Activated naive CD8-positive, alpha-beta T cell treated with anti-CD3 and anti-CD28 coated beads, Interleukin-2, amount 50 U/mL, for 16 hours (primary cell): Measurements from ENCODE around the gene CAPS2.

Source experiments
- DNase-seq: peaks from one replicate; pipeline ENCODE4 v3.0.0-alpha.2; 2020; ENCODE audit warnings: low read depth, low spot score

Gene CAPS2

DNA sequence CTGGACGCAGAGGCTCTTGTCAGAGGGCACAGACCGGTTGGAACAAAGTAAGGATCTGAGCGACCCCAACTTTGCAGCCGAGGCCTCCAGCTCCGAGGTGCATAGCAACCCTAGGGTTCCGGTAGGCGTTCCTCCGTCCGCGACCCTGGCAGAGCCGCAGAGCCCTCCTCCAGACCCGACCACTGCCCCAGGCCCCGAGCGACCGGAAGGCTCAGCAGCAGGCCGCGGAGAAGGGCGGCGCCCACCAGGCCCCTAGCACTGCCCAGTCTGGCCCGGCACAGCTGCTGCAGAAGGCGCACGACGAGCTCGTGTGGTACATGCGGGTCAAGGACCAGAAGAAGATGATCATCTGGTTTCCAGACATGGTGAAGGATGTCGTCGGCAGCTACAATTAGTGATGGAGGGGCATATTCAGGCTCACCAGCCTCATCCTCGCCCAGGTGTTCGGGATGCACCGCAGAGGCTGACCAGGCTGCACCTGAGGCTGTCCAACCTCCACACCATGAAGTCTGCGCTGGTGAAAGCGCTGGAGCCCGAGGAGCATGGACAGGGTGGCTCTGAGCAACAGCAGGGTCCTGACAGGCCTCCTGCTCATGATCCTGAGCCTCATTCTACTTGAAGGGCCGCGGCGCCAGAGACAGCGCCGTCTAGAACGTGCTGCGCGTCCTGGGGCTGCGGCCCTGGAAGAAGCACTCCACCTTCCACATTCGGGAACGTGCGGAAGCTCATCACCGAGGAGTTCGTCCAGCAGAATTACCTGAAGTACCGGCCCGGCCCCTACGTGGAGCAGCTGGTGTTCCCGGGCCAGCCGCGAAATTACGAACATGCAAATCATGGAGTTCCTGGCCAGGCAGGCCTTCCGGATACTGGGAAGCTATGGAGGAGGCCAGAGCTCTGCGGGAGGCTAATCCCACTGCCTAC lies 24.5 kb downstream of the CAPS2 start:
- no peak for DNase-seq

DNA sequence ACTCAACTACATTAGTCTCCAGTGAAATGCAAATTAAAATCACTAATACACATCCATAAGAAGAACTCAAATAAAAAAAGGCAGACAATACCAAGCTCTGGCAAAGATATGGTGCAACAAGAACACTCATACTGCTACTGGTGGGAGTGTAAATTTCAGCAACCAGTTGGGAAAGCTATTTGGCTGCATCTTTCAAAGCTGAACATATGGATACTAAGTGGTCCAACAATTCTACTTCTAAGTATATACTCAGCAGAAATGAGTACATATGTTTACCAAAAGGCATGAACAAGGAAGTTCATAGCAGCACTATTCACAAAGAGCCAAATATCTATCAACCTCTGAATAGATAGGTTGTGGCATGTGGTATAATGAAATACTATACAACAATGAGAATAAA lies 27.3 kb downstream of the CAPS2 start:
- DNase-seq = no peak

DNA sequence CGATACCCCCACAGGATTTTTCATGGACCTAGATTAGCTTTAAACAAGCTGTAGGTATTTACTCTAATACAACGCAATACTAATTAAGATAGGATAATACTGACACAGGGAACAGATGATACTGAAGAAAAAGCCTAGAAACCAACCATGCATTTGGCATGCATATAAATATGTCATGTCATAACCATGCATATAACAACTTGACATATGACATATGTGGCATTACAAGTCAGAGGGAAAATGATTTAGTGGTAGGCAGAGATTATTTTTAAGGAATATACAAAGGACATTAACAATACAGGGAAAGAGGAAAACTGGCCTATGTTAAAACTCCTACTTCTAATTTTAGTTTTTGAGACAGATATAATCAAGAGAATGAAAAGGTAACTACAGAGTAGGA lies 27.9 kb downstream of the CAPS2 start:
- no peak for DNase-seq

DNA sequence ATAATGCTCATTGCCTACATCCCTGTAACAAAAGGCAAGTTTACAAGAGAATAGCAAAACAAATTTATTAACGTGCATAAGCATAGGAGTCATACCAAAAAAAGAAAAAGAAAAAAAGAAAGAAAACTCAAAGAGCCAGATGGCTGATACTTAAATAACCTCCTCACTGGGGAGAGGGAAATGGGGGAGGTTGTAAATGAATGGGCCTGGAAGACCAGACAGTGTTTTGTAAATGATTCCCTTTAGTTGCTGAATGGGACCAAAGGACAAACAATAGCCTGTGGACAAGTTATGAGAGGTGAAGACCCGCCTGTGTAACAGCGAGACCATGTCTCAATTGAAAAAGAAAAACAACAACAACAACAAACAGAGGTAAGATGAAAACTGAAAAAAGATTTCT lies 35.3 kb downstream of the CAPS2 start:
- no peak for DNase-seq

DNA sequence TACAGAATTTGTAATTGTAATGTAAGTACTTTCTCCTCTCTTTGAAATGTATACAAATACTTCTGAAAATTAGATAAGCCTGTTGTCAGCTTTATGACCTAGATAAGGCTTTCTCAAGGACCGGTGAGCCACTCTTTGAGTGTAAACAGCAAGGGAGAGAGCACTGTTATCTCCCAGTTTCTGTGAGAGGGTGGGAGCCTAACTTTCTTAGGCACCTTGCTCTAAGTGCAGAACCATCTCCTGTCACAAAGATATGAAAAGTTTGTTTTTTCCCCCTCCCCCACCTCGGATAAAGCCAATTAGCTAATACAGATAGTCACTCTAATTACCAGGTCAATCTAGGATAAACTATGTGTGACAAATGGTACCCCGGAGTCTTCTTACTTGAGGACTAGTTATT lies 35.8 kb downstream of the CAPS2 start:
- no peak for DNase-seq

DNA sequence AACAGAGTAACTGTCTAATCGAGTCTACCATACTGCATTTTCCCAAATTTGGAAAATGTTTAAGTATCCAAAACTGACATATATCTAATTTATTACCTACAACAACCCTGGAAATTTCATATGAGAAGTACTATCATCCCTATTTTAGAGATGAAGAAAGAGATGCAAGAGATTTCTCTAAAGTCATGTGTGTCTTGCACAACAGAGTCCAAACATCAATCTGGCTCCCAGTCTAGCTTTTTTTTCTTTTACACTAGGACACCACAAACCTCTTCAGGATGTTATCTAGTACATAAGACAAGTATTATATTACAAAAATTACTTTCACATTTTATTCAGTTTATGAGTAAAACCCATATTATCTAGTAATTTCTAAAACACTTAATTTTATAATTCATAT lies 39.1 kb downstream of the CAPS2 start:
- no peak for DNase-seq

DNA sequence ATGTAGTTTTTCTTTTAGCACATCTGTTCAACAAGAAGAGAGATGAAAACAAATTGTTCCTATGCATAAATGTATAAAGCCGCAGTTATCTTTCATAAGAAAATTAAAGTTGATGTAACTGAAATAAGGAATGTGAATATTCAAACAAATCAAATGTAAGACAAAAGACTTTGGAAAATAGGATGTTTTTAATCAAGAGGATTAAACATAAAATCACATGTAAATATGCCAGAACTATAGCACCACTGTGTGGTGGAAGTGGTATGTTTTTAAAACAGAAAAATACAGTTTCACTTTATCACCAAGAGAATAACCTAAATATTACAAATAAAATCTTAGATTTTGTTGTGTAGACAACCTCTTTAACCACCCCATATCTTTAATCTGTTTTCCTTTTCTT lies 40.4 kb downstream of the CAPS2 start:
- DNase-seq = no peak

DNA sequence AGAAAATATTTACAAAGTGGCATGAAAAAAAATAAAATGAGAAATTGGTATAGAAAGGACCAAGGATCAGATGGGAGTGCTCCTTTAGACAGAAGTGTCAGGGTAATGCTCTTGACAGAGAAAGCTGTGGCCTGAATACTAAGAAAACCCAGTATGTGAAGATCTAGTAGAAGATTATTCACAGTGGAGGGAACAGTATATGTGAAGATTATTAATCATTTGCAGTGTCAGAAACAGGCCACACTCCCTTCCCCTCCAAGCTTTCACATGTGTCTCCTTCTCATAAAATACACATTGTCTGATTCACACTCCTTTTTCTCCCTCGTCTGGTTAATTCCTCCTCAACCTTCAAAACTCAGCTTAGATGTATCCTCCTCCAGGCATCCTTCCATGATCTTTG lies 41.3 kb downstream of the CAPS2 start:
- DNase-seq = no peak

DNA sequence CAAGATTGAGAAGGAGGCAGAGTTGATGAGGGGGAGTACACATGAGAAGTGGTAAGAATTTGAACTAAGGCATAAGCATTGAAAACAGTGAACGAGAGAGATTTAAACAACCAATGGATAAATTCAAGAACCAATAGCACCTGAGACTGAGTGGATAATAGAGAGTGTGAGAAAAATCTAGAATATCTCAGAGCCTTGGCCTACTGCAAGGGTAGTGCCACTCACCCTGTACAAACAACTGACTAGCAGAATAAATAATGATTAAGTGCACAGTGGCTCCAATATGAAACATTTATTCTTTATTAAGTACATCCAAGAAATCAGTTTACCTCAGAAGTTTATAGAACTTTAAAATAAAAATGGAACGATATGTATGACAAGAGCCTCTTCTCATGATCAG lies 54.4 kb downstream of the CAPS2 start:
- DNase-seq = no peak

DNA sequence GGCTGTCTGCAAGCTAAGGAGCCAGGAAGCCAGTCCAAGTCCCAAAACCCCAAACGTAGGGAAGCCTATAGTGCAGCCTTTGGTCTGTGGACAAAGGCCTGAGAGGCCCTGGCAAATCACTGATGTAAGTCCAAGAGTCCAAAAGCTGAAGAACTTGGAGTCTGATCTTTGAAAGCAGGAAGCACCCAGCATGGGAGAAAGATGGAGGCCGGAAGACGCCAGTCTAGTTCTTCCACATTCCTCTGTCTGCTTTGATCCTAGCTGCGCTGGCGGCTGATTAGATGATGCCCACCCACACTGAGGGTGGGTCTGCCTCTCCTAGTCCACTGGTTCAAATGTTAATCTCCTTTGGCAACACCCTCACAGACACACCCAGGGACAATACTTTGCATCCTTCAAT lies 58.5 kb downstream of the CAPS2 start:
- DNase-seq = no peak

DNA sequence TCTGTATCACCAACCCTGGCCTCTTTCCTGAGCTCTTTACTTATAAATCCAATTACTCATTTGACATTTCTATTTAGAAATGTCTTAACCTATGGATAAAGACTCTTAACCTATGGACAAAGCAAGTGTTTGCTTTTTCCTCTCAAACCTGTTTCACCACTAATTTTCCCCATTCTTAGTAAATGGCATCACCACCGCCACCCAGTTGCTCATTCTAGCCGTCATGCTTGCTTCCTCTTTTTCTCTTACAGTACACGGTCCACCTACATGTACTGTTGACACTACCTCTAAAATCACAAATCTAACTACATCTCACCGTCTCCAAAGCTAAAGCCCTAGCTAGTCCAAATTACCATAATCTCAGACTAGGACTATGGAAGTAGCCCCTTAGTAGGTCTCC lies 60.0 kb downstream of the CAPS2 start:
- no peak for DNase-seq

DNA sequence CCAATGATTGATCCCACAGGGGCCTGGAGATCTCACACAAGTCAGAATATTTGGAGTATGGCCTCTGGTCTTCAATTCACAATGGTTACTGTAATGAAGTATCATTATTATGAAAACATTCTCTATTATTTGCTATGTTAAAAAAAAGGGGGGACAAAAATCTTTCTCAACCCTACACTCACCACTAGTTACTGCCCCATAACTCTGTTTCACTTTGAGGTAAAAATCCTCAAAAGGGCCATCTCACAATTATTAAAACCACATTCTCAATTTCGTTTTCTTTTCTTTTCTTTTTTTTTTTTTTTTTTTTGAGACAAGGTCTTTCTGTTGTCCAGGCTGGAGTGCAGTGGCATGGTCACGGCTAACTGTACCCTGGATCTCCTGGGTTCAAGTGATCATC lies 60.9 kb downstream of the CAPS2 start:
- DNase-seq = no peak

DNA sequence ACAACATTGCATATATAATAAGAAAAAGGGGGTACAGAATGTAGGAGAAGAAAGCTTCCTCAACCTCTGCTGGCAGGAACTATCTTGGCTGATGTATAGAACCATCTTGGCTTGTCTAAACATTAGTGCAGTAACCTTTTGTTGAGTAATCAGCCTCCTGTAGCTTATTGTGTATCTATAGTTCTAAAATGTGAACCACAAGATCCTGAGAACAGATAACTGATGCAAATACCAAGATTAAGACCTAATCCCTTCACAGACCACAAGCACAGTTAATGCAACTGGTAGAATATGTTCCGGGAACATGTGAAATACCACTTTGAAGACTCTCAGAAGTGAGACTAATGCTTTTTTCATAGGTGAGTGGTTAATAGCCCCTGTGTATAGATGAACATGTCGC lies 69.8 kb downstream of the CAPS2 start:
- DNase-seq = no peak

DNA sequence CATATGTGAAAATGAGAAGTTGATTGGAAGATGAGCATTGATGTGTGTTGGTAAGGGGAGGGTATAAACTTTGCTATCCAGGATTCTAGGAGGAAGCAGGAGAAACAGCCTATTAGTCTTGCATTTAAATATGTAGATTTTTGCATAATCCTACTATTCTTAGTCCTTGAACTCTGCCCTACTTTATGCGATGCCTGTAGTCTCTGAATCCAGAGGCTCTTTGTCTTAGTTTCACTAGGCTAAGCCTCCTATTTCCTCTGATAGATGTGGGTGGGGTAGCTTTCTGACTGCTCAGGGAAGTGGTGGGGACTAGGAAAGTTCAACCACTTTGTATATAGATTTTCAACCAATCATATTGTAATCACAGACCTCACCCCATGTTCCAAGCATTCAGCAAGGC lies 71.0 kb downstream of the CAPS2 start:
- no peak for DNase-seq

DNA sequence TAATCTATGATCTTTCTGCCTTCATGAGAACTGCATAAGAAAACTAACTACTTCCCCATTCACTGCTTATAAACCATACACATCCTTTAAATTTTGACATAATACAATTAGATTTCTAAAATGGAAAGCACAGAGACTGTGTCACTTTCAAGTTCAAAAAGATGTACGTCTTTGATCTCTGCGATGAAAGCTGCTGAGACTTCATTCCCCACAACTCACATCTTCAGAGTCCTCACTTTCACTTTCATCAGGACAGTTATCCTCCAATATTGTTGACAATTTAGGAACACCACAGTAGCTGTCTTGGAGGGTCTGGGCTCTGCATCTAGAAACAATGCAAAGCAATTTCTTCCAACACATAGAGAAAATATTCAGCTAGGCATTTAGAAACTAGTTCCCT lies 72.6 kb downstream of the CAPS2 start:
- DNase-seq = no peak

DNA sequence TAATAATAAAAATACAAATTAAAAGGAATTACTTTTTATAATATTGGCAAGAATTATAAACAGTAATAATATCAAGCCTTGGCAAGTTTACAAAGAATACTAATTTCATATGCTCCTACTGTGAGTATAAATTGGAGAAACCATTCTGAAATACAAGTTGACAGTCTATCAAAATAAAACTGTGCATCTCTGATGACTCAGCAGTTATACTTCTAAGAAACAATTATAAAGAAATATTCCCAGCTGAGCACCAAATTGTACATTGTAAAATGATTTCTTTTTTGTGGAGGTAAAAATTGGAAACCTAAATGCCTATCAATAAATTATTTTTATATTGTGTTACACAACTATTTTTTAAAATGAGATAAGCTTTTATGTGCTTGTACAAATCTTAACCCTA lies 85.0 kb downstream of the CAPS2 start:
- no peak for DNase-seq

DNA sequence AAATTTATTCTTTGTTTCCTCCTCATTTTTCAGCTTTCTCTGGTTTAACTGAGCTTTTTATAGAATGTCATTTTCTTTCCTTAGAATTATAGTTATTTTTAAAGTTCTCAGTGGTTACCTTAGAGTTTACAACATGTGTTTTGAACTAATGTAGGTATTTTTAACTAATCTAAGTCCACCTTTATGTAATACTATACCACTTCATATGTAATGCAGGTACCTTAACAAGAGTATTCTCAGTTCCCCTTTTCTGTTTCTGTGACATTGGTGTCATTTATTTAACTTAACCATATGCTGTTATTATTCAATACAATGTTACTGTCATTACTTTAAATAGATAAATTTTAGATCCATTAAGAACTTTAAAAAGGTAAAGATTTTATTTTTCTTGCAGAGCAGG lies 90.1 kb downstream of the CAPS2 start:
- no peak for DNase-seq

DNA sequence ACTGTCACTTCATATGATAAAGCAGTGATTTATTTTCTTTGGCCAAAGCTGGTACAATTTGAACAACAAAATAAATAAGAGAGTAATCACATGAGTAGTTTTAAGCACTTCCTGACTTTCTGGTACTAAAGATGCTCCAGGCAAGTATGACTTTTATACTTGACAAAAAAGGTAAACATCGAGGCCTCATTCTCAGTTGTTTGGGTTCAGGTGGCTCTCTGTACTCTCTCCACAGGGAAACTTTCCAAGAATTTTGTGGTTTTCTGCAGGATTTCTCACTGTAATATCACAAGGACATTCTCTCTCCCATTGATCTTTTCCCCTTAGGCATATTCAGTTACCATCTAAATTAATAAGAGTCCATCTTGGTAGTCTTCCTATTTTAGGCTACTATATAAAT lies 93.9 kb downstream of the CAPS2 start:
- DNase-seq = no peak

DNA sequence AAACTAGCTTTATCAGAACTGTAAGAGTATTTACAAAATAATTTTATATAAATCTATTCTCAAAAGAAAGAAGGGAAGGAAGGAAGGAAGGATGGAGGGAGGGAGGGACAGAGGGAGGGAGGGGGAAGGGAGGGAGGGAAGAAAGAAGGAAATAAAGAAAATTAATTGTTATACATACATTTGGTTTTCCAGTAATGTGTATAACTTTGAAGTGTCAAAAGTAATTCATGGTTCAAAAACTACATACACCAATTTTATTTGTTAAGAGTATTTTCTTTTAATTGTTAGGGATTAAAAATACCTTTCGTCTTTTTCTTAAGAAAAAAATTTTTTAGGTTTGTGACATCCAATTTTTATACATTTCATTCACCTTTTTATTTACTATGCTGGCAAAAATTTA lies 103.0 kb downstream of the CAPS2 start:
- no peak for DNase-seq
